Body of pancreas (tissue), 4 donors: ENCODE data around the gene CAMK1D. TPM values are rescaled to one million over a fixed set of nuclear protein-coding genes. Genes with fewer than 3 reads are reported as not detected.

ENCODE experiments used
- ATAC-seq: fragments of 150-250 bp; one replicate; pipeline ENCODE4 v1.9.1; 2016
- DNase-seq, 4 donors: peaks; one replicate each; pipeline ENCODE4 v3.0.0-alpha.2; 2019
- H3K27ac ChIP-seq, 4 donors: fragments of 200-600 bp; sonication (generic); 1 replicate in 3 of 4; 2 replicates in 1 of 4; pipeline versions ENCODE4 v1.5.1 to v1.6.1; 2016 to 2019; ENCODE audit warnings: mild to moderate bottlenecking in 1 of 4, mixed read lengths in 1 of 4, moderate library complexity in 1 of 4
- H3K27me3 ChIP-seq, 2 donors: fragments of 200-600 bp; sonication (generic); one replicate each; pipeline ENCODE4 v1.6.0; 2016; ENCODE audit warnings: mild to moderate bottlenecking in 1 of 2
- H3K36me3 ChIP-seq, 2 donors: fragments of 200-600 bp; sonication (generic); replicated peaks in 1 of 2; 2 replicates each; pipeline ENCODE4 v1.5.1; 2016; ENCODE audit warnings: low read depth in 2 of 2; ENCODE audit not compliant: insufficient read depth in 1 of 2
- H3K4me1 ChIP-seq: fragments of 200-600 bp; sonication (generic); one replicate; pipeline ENCODE4 v1.6.0; 2016
- H3K4me3 ChIP-seq, 2 donors: fragments of 200-600 bp; sonication (generic); 1 replicate in 1 of 2; 2 replicates in 1 of 2; pipeline ENCODE4 v1.5.1; 2016 to 2019
- H3K9me3 ChIP-seq, 3 donors: fragments of 200-600 bp; sonication (generic); 1 replicate in 2 of 3; 2 replicates in 1 of 3; pipeline ENCODE4 v1.5.1; 2016
- CTCF ChIP-seq, 7 experiments: fragments of 450-650 bp in 4 of 7; fragments of 200-600 bp in 3 of 7; sonication (generic) in 3 of 7; IDR thresholded peaks; one replicate each; pipeline ENCODE4 v1.5.1; 2016 to 2019; ENCODE audit warnings: antibody characterized with exemption in 7 of 7
- POLR2A ChIP-seq, 3 donors: fragments of 450-650 bp; IDR thresholded peaks; one replicate each; pipeline ENCODE4 v1.6.1; 2016; ENCODE audit warnings: antibody characterized with exemption in 3 of 3, mild to moderate bottlenecking in 2 of 3
- WGBS, 2 donors: methylation state at CpG; one replicate each; pipeline ENCODE4 v1.1.5; 2017; 5-methylcytosine and 5-hydroxymethylcytosine counted together
- intact Hi-C: fragments of 100-400 bp; cut with DNase I; formaldehyde crosslinking; loops from one replicate; pipeline ENCODE4 v1.15.1; 2023
- total RNA-seq, 2 donors: library from RNA; depleted of rRNA; stranded (reverse); fragments of >200 nt; gene quantifications; one replicate each; pipeline ENCODE4 v1.1.0, GENCODE V29; 2016

CAMK1D gene
- total RNA-seq, 2 donors from 2014 or later: 12.5 to 14.2 TPM

GRCh38 chr10:12791728-12792127, 442.4 kb downstream of the CAMK1D start:
- no peaks in the 10 kb centered on the region for H3K27me3 ChIP-seq
- 94 to 95% methylated on average over 1 of the region's 1 CpG for WGBS, 2 donors
- no peaks in the 10 kb centered on the region for H3K36me3 ChIP-seq
- no peak for DNase-seq
- no peaks in the 10 kb centered on the region for H3K9me3 ChIP-seq
- TF ChIP-seq CTCF (IDR thresholded peaks at IDR 0.05) (no peak), POLR2A (IDR thresholded peaks at IDR 0.05) (no peak)
- no peak for ATAC-seq
- no peak overlapping the region for H3K27ac ChIP-seq
- H3K4me1 ChIP-seq: no peaks in the 10 kb centered on the region
- intact Hi-C loops: no loop called here
- H3K4me3 ChIP-seq: no peak overlapping the region

GRCh38 chr10:12792889-12793556, 443.7 kb downstream of the CAMK1D start:
- no peaks in the 10 kb centered on the region for H3K36me3 ChIP-seq
- no peak for TF ChIP-seq POLR2A (IDR thresholded peaks at IDR 0.05)
- no peak for TF ChIP-seq CTCF (IDR thresholded peaks at IDR 0.05)
- no peaks in the 10 kb centered on the region for H3K27me3 ChIP-seq
- no peaks in the 10 kb centered on the region for H3K9me3 ChIP-seq
- no peak for DNase-seq
- WGBS, 2 donors: 86 to 92% methylated on average over 7 of the region's 7 CpGs
- intact Hi-C loops: no loop called here
- H3K4me1 ChIP-seq: no peaks in the 10 kb centered on the region
- no peak for ATAC-seq
- H3K4me3 ChIP-seq: no peak overlapping the region
- no peak overlapping the region for H3K27ac ChIP-seq

GRCh38 chr10:12795315-12796110, 446.2 kb downstream of the CAMK1D start:
- WGBS, 2 donors: 77 to 85% methylated on average over 20 of the region's 20 CpGs
- peak in 2 of 4 donors; percentile 31 to 32 for DNase-seq
- H3K4me1 ChIP-seq: no peaks in the 10 kb centered on the region
- intact Hi-C loops: no loop called here
- TF ChIP-seq POLR2A (IDR thresholded peaks at IDR 0.05) (no peak), CTCF (IDR thresholded peaks at IDR 0.05) (no peak)
- H3K27ac ChIP-seq: no peak overlapping the region
- H3K4me3 ChIP-seq: no peak overlapping the region
- peak; percentile 35 for ATAC-seq
- no peaks in the 10 kb centered on the region for H3K36me3 ChIP-seq
- no peaks in the 10 kb centered on the region for H3K27me3 ChIP-seq
- H3K9me3 ChIP-seq: no peaks in the 10 kb centered on the region

- no peak overlapping the region for H3K27ac ChIP-seq
- intact Hi-C loops: no loop called here
- DNase-seq: no peak
Measured at GRCh38 chr10:12796401-12797160, 447.2 kb downstream of the CAMK1D start.

More at GRCh38 chr10:12796401-12797160, 447.2 kb downstream of the CAMK1D start:
- WGBS, 2 donors: 84 to 86% methylated on average over 13 of the region's 13 CpGs
- Histone ChIP-seq H3K4me3 (no peak overlapping the region), H3K4me1 (no peaks in the 10 kb centered on the region), H3K9me3 (no peaks in the 10 kb centered on the region), H3K27me3 (no peaks in the 10 kb centered on the region), H3K36me3 (no peaks in the 10 kb centered on the region)
- no peak for TF ChIP-seq POLR2A (IDR thresholded peaks at IDR 0.05)
- TF ChIP-seq CTCF (IDR thresholded peaks at IDR 0.05): no peak
- ATAC-seq: no peak
